ENCODE data around the gene CAMTA1.
"Not testable (repeated sequence)": the region's sequence is repeated elsewhere in the genome, so short reads cannot be mapped to it uniquely, and the experiment has no call there.

Gene CAMTA1

GRCh38 chr1:7705908-7706216 lies 920.6 kb downstream of the CAMTA1 start:
- TF ChIP-seq CTCF (IDR thresholded peaks at IDR 0.05; ENCODE audit: insufficient read depth, low read depth, low read length, missing control alignments): no peak
- no peak for DNase-seq (ENCODE audit: low read depth)
- H3K4me3 ChIP-seq (ENCODE audit: low read depth, low read length): no peak overlapping the region

- no peak for TF ChIP-seq CTCF (IDR thresholded peaks at IDR 0.05; ENCODE audit: insufficient read depth, low read depth, low read length, missing control alignments)
- no peak for DNase-seq (ENCODE audit: low read depth)
- no peak overlapping the region for H3K4me3 ChIP-seq (ENCODE audit: low read depth, low read length)
These were observed 922.3 kb downstream of the CAMTA1 start for GRCh38 chr1:7707527-7707926.

- not testable (repeated sequence) for H3K4me3 ChIP-seq (ENCODE audit: low read depth, low read length); DNase-seq (ENCODE audit: low read depth)
These were observed 922.8 kb downstream of the CAMTA1 start for GRCh38 chr1:7708065-7708464.

GRCh38 chr1:7710859-7711258 lies 925.6 kb downstream of the CAMTA1 start:
- H3K4me3 ChIP-seq (ENCODE audit: low read depth, low read length): no peak overlapping the region
- no peak for TF ChIP-seq CTCF (IDR thresholded peaks at IDR 0.05; ENCODE audit: insufficient read depth, low read depth, low read length, missing control alignments)
- DNase-seq (ENCODE audit: low read depth): no peak

- no peak for DNase-seq (ENCODE audit: low read depth)
- TF ChIP-seq CTCF (IDR thresholded peaks at IDR 0.05; ENCODE audit: insufficient read depth, low read depth, low read length, missing control alignments): no peak
- no peak overlapping the region for H3K4me3 ChIP-seq (ENCODE audit: low read depth, low read length)
These were observed 927.6 kb downstream of the CAMTA1 start for GRCh38 chr1:7712731-7713323.

GRCh38 chr1:7716506-7716905 lies 931.3 kb downstream of the CAMTA1 start:
- no peak for TF ChIP-seq CTCF (IDR thresholded peaks at IDR 0.05; ENCODE audit: insufficient read depth, low read depth, low read length, missing control alignments)
- H3K4me3 ChIP-seq (ENCODE audit: low read depth, low read length): no peak overlapping the region
- no peak for DNase-seq (ENCODE audit: low read depth)

- DNase-seq (ENCODE audit: low read depth): no peak
- no peak overlapping the region for H3K4me3 ChIP-seq (ENCODE audit: low read depth, low read length)
- TF ChIP-seq CTCF (IDR thresholded peaks at IDR 0.05; ENCODE audit: insufficient read depth, low read depth, low read length, missing control alignments): no peak
These were observed 932.6 kb downstream of the CAMTA1 start for GRCh38 chr1:7717748-7718368.

Data from GM12865 (cell line).